ENCODE results near the gene TSPAN18.
A peak's percentile ranks its signal among the peaks of the same experiment; 100 is the strongest.

Gene TSPAN18

DNA sequence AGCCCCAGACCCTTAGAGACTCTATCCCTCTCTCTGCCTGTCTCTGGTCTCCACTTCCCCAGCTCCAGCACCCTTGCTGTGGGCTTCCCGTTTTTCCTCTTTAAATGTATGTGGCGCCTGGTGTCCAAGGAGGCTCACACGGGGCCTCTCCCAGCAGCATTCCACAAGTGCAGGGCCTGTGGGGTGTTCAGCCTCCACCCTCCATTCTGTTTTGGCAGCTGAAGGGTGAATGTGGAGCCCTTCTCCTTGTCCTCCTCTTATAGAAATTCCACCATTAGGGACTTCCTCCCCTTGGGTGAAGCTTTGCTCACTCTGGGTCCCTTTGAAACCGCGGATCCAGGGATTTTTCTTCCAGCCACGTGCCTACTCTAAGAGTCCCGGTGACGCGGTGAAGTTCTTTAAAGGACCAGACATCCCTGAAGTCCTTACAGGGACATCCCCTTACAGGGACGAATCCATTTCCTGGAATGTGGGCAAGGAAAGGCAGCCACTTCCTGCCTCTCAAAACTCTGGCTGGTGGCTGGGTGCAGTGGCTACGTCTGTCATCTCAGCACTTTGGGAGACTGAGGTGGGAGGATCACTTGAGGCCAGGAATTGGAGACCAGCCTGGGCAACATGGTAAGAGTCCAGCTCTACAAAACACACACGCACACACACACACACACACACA, 1.6 kb upstream of the TSPAN18 start:
- Mint-ChIP-seq H3K4me3 (peak overlapping the region in 1 of 2 donors; percentile 86), H3K36me3 (no peaks in the 10 kb centered on the region), H3K4me1 (peaks cover 17 to 24% of the 10 kb centered on the region in 2 donors), H3K27me3 (peaks cover 19 to 28% of the 10 kb centered on the region in 2 donors), H3K27ac (peak overlapping the region; percentile 31), H3K9me3 (no peaks in the 10 kb centered on the region)
- ATAC-seq (replicated peaks) = no peak
- DNase-seq = no peak

GRCh38 chr11:44725757-44726282, 942 bp upstream of the TSPAN18 start:
- Mint-ChIP-seq H3K27ac (peak overlapping the region; percentile 94), H3K4me1 (peaks cover 17 to 24% of the 10 kb centered on the region in 2 donors), H3K9me3 (no peaks in the 10 kb centered on the region), H3K4me3 (peak overlapping the region; percentile 86), H3K36me3 (no peaks in the 10 kb centered on the region), H3K27me3 (peaks cover 19 to 30% of the 10 kb centered on the region in 2 donors)
- DNase-seq (no peak), ATAC-seq (replicated peaks) (peak; percentile 10 to 14)

GRCh38 chr11:44727114-44727372, 281 bp downstream of the TSPAN18 start:
- Mint-ChIP-seq H3K9me3 (no peaks in the 10 kb centered on the region), H3K36me3 (no peaks in the 10 kb centered on the region), H3K4me1 (peaks cover 17 to 24% of the 10 kb centered on the region in 2 donors), H3K27ac (no peak overlapping the region), H3K4me3 (no peak overlapping the region), H3K27me3 (peaks cover 24 to 40% of the 10 kb centered on the region in 2 donors)
- ATAC-seq (replicated peaks) (peak in 1 of 2 donors; percentile 7), DNase-seq (no peak)

DNA sequence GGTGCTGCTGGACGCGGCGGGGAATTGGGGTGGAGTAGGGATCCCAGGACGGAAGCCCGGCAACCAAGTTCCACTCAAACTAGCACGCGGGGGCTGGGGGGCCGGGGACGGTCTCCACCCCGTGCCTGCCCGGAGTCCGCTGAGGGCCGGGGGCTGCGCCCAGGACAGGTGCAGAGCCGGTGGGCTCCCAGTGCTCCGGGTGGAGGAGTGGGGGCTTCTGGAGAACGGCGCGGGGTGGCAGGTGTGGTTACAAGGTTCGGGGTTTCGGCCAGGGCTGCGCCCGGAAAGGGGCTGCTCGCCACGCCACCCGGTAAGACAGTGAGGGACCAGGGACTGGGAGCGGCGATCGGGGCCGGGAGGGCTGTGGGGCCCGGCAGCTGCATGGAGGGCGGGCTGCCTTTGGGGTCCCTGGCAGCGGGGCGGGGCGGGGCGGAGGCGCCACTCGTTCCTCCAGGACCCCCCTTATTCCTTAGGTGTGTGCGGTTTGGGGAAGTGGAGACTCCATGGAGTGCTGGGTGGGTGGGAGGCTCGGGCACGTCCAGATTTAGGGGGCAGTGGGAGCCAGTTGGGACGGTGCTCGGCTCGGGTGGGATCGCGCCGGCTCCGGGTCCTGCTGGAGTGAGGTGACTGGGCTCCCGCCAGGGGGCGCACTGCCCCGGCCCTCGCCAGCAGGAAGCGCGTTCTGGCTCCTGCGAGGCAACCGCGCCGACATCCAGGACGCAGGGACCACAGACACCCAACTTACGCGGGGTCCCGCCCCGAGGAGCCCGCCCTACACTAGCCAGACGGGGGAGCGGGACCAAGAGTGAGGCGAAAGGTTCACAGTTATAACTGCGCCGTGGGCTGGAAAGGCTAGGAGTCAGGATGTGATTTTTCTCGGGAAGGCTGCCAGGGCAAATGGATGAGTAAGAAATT, 868 bp downstream of the TSPAN18 start:
- Mint-ChIP-seq H3K4me1 (peaks cover 17 to 24% of the 10 kb centered on the region in 2 donors), H3K36me3 (no peaks in the 10 kb centered on the region), H3K27ac (peak overlapping the region; percentile 76), H3K9me3 (no peaks in the 10 kb centered on the region), H3K27me3 (peaks cover 24 to 46% of the 10 kb centered on the region in 2 donors), H3K4me3 (peak overlapping the region; percentile 80 to 84)
- DNase-seq (peak; percentile 60), ATAC-seq (replicated peaks) (peak; percentile 77 to 82)

DNA sequence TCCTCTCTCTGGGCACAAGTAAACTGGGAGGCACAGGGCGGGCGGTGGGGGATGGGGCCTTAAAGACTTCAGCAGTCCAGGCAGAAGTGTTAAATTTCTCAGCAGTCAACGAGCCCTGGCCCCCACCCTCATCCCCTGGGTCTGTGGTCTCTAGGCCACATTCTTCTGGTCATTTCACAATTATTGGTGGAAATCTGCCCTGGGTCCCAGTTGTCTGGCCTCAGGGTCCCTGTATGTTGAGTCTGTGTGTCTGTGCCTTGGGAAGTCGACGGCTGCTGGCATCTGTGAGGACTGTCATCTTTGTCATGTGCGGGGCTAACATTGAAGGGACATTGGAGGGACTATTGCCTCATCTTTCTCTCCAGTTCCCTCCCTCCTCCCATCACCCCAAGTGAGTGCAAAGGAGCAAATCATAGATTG, 1.7 kb downstream of the TSPAN18 start:
- DNase-seq (no peak), ATAC-seq (replicated peaks) (no peak)
- Mint-ChIP-seq H3K36me3 (no peaks in the 10 kb centered on the region), H3K4me3 (peak overlapping the region in 1 of 2 donors; percentile 48), H3K9me3 (no peaks in the 10 kb centered on the region), H3K4me1 (peaks cover 17 to 24% of the 10 kb centered on the region in 2 donors), H3K27ac (peak overlapping the region; percentile 9), H3K27me3 (peaks cover 24 to 54% of the 10 kb centered on the region in 2 donors)

GRCh38 chr11:44729063-44729462, 2.3 kb downstream of the TSPAN18 start:
- Mint-ChIP-seq H3K4me3 (peak overlapping the region in 1 of 2 donors; percentile 48), H3K9me3 (no peaks in the 10 kb centered on the region), H3K4me1 (peaks cover 17 to 24% of the 10 kb centered on the region in 2 donors), H3K36me3 (no peaks in the 10 kb centered on the region), H3K27ac (no peak overlapping the region), H3K27me3 (peaks cover 26 to 58% of the 10 kb centered on the region in 2 donors)
- DNase-seq (no peak), ATAC-seq (replicated peaks) (no peak)

DNA sequence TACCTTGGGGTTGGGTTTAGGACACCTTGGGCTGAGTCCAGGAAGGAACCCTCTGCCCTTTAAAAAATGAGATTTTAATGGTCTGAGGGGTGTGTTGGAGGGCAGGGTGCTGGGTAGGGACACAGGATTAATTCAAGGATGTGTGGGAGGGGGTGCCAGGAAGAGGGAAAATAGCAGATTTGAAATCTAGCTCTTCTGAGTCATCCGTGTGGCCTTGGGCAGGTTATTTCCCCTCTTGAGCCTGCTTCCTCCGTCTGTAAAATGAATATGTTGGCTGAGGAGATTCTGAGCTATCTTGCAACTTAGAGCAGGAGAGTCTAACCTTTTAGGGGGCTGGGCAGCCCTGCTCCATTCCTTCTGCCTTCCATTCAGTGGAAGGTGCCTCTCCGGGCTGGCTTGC, 3.0 kb downstream of the TSPAN18 start:
- H3K9me3 Mint-ChIP-seq = no peaks in the 10 kb centered on the region
- H3K27me3 Mint-ChIP-seq = peaks cover 29 to 65% of the 10 kb centered on the region in 2 donors
- DNase-seq (no peak), ATAC-seq (replicated peaks) (no peak)
- H3K27ac Mint-ChIP-seq = no peak overlapping the region
- no peaks in the 10 kb centered on the region for H3K36me3 Mint-ChIP-seq
- H3K4me1 Mint-ChIP-seq = peaks cover 17 to 24% of the 10 kb centered on the region in 2 donors
- no peak overlapping the region for H3K4me3 Mint-ChIP-seq

GRCh38 chr11:44730775-44731174, 4.0 kb downstream of the TSPAN18 start:
- Mint-ChIP-seq H3K4me1 (peaks cover 15 to 22% of the 10 kb centered on the region in 2 donors), H3K27ac (no peak overlapping the region), H3K9me3 (no peaks in the 10 kb centered on the region), H3K27me3 (peaks cover 29 to 68% of the 10 kb centered on the region in 2 donors), H3K4me3 (no peak overlapping the region), H3K36me3 (no peaks in the 10 kb centered on the region)
- ATAC-seq (replicated peaks) = no peak
- DNase-seq = no peak

GRCh38 chr11:44731685-44732430, 5.1 kb downstream of the TSPAN18 start:
- Mint-ChIP-seq H3K4me3 (no peak overlapping the region), H3K27me3 (peaks cover 31 to 76% of the 10 kb centered on the region in 2 donors), H3K27ac (no peak overlapping the region)

DNA sequence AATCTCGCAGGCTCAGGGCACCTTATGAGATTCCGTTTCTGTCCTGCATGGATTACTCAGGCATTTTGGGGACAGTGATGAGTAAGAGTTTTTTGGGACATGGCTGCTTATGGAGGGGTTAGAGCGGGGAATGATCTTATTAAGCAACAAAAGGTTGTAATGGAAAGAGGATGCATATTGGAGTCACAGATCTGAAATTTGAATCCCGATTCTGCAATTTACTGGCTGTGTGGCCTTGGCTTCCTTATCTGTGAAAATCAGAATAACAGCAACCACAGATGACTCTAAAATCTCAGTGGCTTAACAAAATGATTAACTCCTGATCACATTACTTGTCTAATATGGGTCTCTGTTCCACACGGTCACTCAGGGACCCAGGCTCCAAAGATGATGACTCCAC, 5.8 kb downstream of the TSPAN18 start:
- Mint-ChIP-seq H3K27ac (no peak overlapping the region), H3K27me3 (peaks cover 35 to 83% of the 10 kb centered on the region in 2 donors), H3K36me3 (no peaks in the 10 kb centered on the region), H3K9me3 (no peaks in the 10 kb centered on the region), H3K4me3 (no peak overlapping the region), H3K4me1 (peaks cover 8 to 15% of the 10 kb centered on the region in 2 donors)
- DNase-seq (no peak), ATAC-seq (replicated peaks) (no peak)

More at GRCh38 chr11:44731685-44732430, 5.1 kb downstream of the TSPAN18 start:
- H3K36me3 Mint-ChIP-seq = no peaks in the 10 kb centered on the region
- H3K4me1 Mint-ChIP-seq = peaks cover 6 to 15% of the 10 kb centered on the region in 2 donors
- no peaks in the 10 kb centered on the region for H3K9me3 Mint-ChIP-seq
- no peak for ATAC-seq (replicated peaks)
- DNase-seq = no peak

DNA sequence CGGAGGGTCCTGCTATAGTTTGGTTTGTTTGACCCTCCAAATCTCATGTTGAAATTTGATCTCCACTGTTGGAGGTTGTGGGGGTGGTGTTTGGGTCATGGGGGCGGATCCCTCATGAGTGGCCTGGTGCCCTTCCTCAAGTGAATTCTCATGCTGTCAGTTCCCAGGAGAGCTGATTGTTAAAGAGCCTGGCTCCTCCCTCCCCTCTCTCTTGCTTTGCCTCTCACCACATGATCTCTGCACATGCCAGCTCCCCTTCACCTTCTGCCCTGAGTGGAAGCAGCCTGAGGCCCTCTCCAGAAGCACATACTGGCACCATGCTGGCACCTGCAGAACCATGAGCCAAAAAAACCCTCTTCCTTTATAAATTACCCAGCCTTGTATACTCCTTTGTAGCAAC, 7.1 kb downstream of the TSPAN18 start:
- no peaks in the 10 kb centered on the region for H3K9me3 Mint-ChIP-seq
- ATAC-seq (replicated peaks) = no peak
- peaks cover 6% of the 10 kb centered on the region in 2 donors for H3K4me1 Mint-ChIP-seq
- H3K36me3 Mint-ChIP-seq = no peaks in the 10 kb centered on the region
- no peak for DNase-seq
- peaks cover 35 to 82% of the 10 kb centered on the region in 2 donors for H3K27me3 Mint-ChIP-seq
- no peak overlapping the region for H3K27ac Mint-ChIP-seq
- H3K4me3 Mint-ChIP-seq = no peak overlapping the region

GRCh38 chr11:44734843-44735381, 8.2 kb downstream of the TSPAN18 start:
- peaks cover under 1 to 6% of the 10 kb centered on the region in 2 donors for H3K4me1 Mint-ChIP-seq
- no peaks in the 10 kb centered on the region for H3K9me3 Mint-ChIP-seq
- H3K4me3 Mint-ChIP-seq = no peak overlapping the region
- DNase-seq = no peak
- no peak overlapping the region for H3K27ac Mint-ChIP-seq
- no peak for ATAC-seq (replicated peaks)
- no peaks in the 10 kb centered on the region for H3K36me3 Mint-ChIP-seq
- peaks cover 29 to 83% of the 10 kb centered on the region in 2 donors for H3K27me3 Mint-ChIP-seq

DNA sequence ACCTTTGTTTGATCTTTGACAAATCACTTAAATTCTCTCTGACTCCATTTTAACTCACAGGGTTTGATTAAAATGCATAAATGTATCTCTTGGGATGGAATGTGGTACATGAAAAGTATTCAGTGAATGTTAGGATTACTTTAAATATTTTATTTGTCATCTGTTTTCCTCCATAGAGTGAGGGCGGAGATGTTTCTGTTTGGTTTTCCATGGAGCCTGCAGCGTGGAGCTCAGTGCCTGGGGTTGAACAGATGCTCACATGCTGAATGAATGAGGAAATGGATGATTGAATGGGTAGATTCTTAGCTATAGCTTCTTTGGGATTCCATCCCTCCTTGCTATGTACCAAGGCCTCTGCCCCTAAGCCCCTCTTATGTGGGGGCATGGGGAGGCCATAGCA, 10.0 kb downstream of the TSPAN18 start:
- no peak for DNase-seq
- H3K4me1 Mint-ChIP-seq = peaks cover 0 to 6% of the 10 kb centered on the region in 2 donors
- peaks cover 34 to 77% of the 10 kb centered on the region in 2 donors for H3K27me3 Mint-ChIP-seq
- H3K9me3 Mint-ChIP-seq = no peaks in the 10 kb centered on the region
- no peaks in the 10 kb centered on the region for H3K36me3 Mint-ChIP-seq
- no peak overlapping the region for H3K4me3 Mint-ChIP-seq
- peak overlapping the region; percentile 44 for H3K27ac Mint-ChIP-seq
- no peak for ATAC-seq (replicated peaks)
